ENCODE results near the gene IMMP2L. TPM values are rescaled to one million over a fixed set of nuclear protein-coding genes. Genes with fewer than 3 reads are reported as not detected.

Gene IMMP2L
- total and polyA plus RNA-seq, 8 donors = 2.5 to 40.8 (median 20.0) TPM; not detected in 1

- Histone ChIP-seq H3K27ac (no peak overlapping the region), H3K9me3 (no peaks in the 10 kb centered on the region), H3K27me3 (no peaks in the 10 kb centered on the region), H3K4me1 (no peaks in the 10 kb centered on the region), H3K4me3 (no peak overlapping the region), H3K36me3 (no peaks in the 10 kb centered on the region)
- intact Hi-C loops (cut with DNase I; ENCODE audit: low total_unique reads) = no loop called here
- DNase-seq = no peak
- 56 to 89% (median 71%) methylated on average over 1 of the region's 1 CpG for WGBS, 5 donors
- no peak for TF ChIP-seq EP300 (IDR thresholded peaks at IDR 0.05)
- no peak for TF ChIP-seq POLR2A (IDR thresholded peaks at IDR 0.05)
- TF ChIP-seq CTCF (IDR thresholded peaks at IDR 0.05) = no peak
Observed at GRCh38 chr7:110835218-110835617, 727.1 kb downstream of the IMMP2L start.

- Histone ChIP-seq H3K4me3 (no peak overlapping the region), H3K9me3 (no peaks in the 10 kb centered on the region), H3K4me1 (no peaks in the 10 kb centered on the region), H3K27ac (no peak overlapping the region), H3K27me3 (no peaks in the 10 kb centered on the region), H3K36me3 (no peaks in the 10 kb centered on the region)
- 73 to 83% (median 80%) methylated on average over 3 of the region's 3 CpGs for WGBS, 5 donors
- DNase-seq = peak in 1 of 2 donors; percentile 18
- intact Hi-C loops (cut with DNase I; ENCODE audit: low total_unique reads) = no loop called here
- TF ChIP-seq POLR2AphosphoS5 (IDR thresholded peaks at IDR 0.05) (no peak), CTCF (IDR thresholded peaks at IDR 0.05) (no peak), EP300 (IDR thresholded peaks at IDR 0.05) (no peak), POLR2A (IDR thresholded peaks at IDR 0.05) (no peak)
Observed at GRCh38 chr7:110831419-110831818, 730.9 kb downstream of the IMMP2L start.

DNA sequence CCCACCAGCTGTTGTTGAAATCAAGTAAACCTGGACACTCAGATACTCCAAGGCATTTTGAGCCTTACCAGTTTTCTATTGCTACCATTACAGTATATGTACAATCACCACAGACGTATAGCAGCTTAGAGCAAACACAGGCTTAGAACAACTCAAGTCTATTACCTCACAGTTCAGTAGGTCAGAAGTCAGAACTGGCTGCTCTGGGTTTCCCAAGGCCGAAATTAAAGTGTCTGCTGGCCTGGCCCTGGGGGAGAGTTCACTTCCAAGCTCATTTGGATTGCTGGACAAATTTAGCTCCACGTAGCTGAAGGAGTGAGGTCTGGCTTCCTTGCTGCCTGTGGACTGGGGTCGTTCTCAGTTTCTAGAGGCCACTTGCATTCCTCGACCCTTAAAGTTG lies 731.5 kb downstream of the IMMP2L start:
- WGBS, 5 donors = 75 to 81% (median 80%) methylated on average over 5 of the region's 5 CpGs
- H3K27ac ChIP-seq = peak overlapping the region in 1 of 5 donors; percentile 35

GRCh38 chr7:110827936-110828335 lies 734.4 kb downstream of the IMMP2L start:
- Histone ChIP-seq H3K27ac (no peak overlapping the region), H3K27me3 (no peaks in the 10 kb centered on the region), H3K4me1 (no peaks in the 10 kb centered on the region), H3K9me3 (no peaks in the 10 kb centered on the region), H3K36me3 (no peaks in the 10 kb centered on the region), H3K4me3 (no peak overlapping the region)
- TF ChIP-seq EP300 (IDR thresholded peaks at IDR 0.05) (no peak), CTCF (IDR thresholded peaks at IDR 0.05) (no peak), POLR2AphosphoS5 (IDR thresholded peaks at IDR 0.05) (no peak), POLR2A (IDR thresholded peaks at IDR 0.05) (no peak)
- 61 to 83% (median 82%) methylated on average over 2 of the region's 2 CpGs for WGBS, 5 donors
- intact Hi-C loops (cut with DNase I; ENCODE audit: low total_unique reads) = no loop called here
- no peak for DNase-seq

More for the DNA sequence above, 731.5 kb downstream of the IMMP2L start:
- intact Hi-C loops (cut with DNase I; ENCODE audit: low total_unique reads) = no loop called here
- H3K4me1 ChIP-seq = no peaks in the 10 kb centered on the region
- DNase-seq = peak in 1 of 2 donors; percentile 53
- no peak overlapping the region for H3K4me3 ChIP-seq
- H3K36me3 ChIP-seq = no peaks in the 10 kb centered on the region
- H3K9me3 ChIP-seq = no peaks in the 10 kb centered on the region
- no peak for TF ChIP-seq CTCF (IDR thresholded peaks at IDR 0.05)
- H3K27me3 ChIP-seq = no peaks in the 10 kb centered on the region
